HL-60 (cell line): ENCODE results near the gene PHLPP1.

ENCODE experiments used
- DNase-seq, 2 experiments: peaks; one replicate each; pipeline ENCODE4 v3.0.0-alpha.2; 2010 to 2020; ENCODE audit warnings: low read depth in 1 of 2, low spot score in 1 of 2
- H3K27ac ChIP-seq: fragments of 250-450 bp; sonication (Bioruptor Pico); replicated peaks from 2 replicates; pipeline ENCODE4 v1.5.1; 2020; ENCODE audit warnings: mild to moderate bottlenecking, moderate library complexity
- H3K27me3 ChIP-seq: fragments of 250-450 bp; sonication (Bioruptor Pico); 2 replicates; pipeline ENCODE4 v1.5.1; 2021; ENCODE audit warnings: mild to moderate bottlenecking, moderate library complexity; ENCODE audit not compliant: insufficient read depth, poor library complexity, severe bottlenecking
- H3K4me3 ChIP-seq: replicated peaks from 2 replicates; pipeline ENCODE4 v1.5.1; 2011; ENCODE audit warnings: mild to moderate bottlenecking, control low read depth, low read length; ENCODE audit not compliant: insufficient read depth
- GABPA ChIP-seq: IDR thresholded peaks from 2 replicates; pipeline ENCODE4 v1.6.1; 2012; ENCODE audit warnings: low read depth
- POLR2AphosphoS5 ChIP-seq: IDR thresholded peaks from 2 replicates; pipeline ENCODE4 v1.6.1; 2012; ENCODE audit warnings: low read depth
- SPI1 ChIP-seq: IDR thresholded peaks from 2 replicates; pipeline ENCODE4 v1.6.1; 2012; ENCODE audit warnings: low read depth, mild to moderate bottlenecking, borderline replicate concordance
- TF ChIP-seq, protein P1 (sequence below): IDR thresholded peaks from 2 replicates; pipeline ENCODE4 v1.6.1; 2012; ENCODE audit warnings: low read depth; ENCODE audit not compliant: insufficient replicate concordance
- TF ChIP-seq, protein P2 (sequence below): IDR thresholded peaks from one replicate; pipeline ENCODE4 v1.5.1; 2011; ENCODE audit warnings: low read length, control low read depth, inconsistent platforms; ENCODE audit not compliant: insufficient read depth

Gene PHLPP1

DNA sequence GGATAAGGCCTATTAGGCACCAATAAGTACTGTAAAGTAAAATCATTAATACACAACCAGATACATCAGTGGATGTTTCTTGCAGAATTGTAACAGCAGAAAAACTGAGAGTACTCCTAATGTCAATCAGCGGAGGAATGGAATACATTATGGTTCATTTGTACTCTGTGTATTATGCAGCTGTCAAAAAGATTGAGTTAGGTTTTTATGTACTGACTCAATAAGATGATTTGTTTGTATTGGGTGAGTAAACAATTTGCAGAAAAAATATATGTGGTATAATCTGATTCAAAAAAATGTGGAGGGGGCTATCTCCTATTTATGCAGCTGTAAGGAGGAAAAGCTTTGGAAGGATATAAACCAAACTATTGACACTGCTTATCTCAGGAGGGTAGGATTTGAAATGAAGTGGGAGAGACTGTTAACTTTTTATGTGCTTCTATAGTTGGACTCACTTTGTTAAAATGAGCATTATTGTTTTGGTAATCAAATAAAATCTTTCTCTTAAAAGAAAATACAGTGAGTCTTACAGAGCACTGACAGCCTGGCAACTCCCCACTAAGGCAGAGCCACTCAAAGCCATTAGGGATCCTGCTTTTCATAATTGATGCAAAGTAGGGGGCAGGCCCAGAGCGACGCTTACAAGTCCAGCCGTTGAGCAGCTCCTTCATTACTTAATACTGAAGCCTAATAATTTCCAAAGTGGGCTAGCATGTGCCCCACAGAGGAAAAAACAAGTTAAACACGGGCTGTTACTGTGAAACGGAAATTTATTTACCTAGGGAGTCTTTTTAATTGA lies 168.8 kb downstream of the PHLPP1 start:
- DNase-seq: no peak
- Histone ChIP-seq H3K4me3 (no peak overlapping the region), H3K27ac (no peak overlapping the region), H3K27me3 (no peaks in the 10 kb centered on the region)
- no peak for TF ChIP-seq SPI1

DNA sequence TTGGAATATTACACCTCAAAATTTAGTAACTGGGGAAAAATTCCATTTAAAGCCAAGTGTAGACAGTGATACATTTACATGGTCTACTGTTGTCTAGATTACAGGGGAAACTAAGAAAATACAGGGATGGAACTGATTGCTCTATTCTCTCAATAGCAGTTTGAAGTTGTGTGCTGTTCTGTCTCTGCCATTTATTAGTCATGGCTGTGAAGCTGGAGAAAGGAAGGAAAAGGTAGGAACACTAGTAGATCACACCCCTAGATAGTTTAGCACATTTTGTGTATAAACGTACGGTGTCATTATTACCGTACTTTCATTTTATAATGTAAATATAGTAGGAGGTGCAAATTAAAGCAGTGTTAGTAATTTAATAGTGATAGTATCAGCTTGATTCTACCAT lies 170.5 kb downstream of the PHLPP1 start:
- H3K4me3 ChIP-seq: no peak overlapping the region
- H3K27ac ChIP-seq: no peak overlapping the region
- no peak for DNase-seq
- H3K27me3 ChIP-seq: no peaks in the 10 kb centered on the region
- TF ChIP-seq SPI1 (no peak), POLR2AphosphoS5 (no peak), GABPA (no peak)
- TF ChIP-seq, protein P1, sequence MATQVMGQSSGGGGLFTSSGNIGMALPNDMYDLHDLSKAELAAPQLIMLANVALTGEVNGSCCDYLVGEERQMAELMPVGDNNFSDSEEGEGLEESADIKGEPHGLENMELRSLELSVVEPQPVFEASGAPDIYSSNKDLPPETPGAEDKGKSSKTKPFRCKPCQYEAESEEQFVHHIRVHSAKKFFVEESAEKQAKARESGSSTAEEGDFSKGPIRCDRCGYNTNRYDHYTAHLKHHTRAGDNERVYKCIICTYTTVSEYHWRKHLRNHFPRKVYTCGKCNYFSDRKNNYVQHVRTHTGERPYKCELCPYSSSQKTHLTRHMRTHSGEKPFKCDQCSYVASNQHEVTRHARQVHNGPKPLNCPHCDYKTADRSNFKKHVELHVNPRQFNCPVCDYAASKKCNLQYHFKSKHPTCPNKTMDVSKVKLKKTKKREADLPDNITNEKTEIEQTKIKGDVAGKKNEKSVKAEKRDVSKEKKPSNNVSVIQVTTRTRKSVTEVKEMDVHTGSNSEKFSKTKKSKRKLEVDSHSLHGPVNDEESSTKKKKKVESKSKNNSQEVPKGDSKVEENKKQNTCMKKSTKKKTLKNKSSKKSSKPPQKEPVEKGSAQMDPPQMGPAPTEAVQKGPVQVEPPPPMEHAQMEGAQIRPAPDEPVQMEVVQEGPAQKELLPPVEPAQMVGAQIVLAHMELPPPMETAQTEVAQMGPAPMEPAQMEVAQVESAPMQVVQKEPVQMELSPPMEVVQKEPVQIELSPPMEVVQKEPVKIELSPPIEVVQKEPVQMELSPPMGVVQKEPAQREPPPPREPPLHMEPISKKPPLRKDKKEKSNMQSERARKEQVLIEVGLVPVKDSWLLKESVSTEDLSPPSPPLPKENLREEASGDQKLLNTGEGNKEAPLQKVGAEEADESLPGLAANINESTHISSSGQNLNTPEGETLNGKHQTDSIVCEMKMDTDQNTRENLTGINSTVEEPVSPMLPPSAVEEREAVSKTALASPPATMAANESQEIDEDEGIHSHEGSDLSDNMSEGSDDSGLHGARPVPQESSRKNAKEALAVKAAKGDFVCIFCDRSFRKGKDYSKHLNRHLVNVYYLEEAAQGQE: no peak
- TF ChIP-seq, protein P2, sequence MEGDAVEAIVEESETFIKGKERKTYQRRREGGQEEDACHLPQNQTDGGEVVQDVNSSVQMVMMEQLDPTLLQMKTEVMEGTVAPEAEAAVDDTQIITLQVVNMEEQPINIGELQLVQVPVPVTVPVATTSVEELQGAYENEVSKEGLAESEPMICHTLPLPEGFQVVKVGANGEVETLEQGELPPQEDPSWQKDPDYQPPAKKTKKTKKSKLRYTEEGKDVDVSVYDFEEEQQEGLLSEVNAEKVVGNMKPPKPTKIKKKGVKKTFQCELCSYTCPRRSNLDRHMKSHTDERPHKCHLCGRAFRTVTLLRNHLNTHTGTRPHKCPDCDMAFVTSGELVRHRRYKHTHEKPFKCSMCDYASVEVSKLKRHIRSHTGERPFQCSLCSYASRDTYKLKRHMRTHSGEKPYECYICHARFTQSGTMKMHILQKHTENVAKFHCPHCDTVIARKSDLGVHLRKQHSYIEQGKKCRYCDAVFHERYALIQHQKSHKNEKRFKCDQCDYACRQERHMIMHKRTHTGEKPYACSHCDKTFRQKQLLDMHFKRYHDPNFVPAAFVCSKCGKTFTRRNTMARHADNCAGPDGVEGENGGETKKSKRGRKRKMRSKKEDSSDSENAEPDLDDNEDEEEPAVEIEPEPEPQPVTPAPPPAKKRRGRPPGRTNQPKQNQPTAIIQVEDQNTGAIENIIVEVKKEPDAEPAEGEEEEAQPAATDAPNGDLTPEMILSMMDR: no peak

DNA sequence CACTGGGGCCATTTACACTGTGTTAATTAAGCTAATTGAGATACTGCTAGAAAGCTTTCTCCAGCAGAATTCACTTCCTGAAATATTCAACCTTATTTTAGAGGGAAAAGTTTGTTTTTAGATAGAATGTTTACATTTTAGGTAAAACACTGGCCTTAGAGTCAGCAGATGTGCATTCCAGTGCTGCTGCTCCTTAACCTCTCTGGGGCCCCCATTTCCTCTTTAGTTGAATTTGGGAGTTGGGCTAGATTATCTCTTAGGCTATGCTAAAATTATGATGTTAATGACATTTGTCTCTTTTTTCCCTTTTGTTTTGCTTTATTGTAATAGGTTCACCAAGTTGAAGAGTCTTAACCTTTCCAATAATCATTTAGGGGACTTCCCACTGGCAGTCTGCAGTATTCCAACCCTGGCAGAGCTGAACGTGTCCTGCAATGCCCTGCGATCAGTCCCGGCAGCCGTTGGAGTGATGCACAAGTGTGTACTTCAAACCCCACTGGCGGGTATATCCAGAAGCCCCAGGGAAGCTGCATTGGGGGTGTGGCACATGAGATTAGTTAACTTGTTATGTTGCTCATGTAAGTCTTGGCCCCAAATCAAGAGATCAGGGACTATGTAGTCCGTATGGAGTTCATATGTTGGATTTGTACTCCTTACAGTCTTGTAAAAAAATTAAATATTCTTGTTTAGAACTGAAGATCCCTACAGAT lies 179.5 kb downstream of the PHLPP1 start:
- H3K27ac ChIP-seq: no peak overlapping the region

More for the DNA sequence above, 179.5 kb downstream of the PHLPP1 start:
- TF ChIP-seq, protein P2: no peak
- TF ChIP-seq POLR2AphosphoS5: no peak
- TF ChIP-seq, protein P1: no peak
- no peak; the same call in 1 of the 2 replicates for TF ChIP-seq SPI1
- no peak for TF ChIP-seq GABPA
- no peak for DNase-seq
- Histone ChIP-seq H3K4me3 (no peak overlapping the region), H3K27me3 (no peaks in the 10 kb centered on the region)
